Right renal pelvis (tissue), 4 donors: ENCODE measurements around the gene DBP. TPM values are rescaled to one million over a fixed set of nuclear protein-coding genes. Genes with fewer than 3 reads are reported as not detected.

Experiments used
- DNase-seq, 4 donors: peaks; one replicate each; pipeline ENCODE4 v3.0.0-alpha.2; 2013; ENCODE audit warnings: low read depth in 4 of 4, low spot score in 3 of 4, missing footprints in 1 of 4
- polyA plus RNA-seq, 4 donors: library from polyadenylated mRNA; unstranded; fragments of 120-200 nt; gene quantifications; one replicate each; pipeline ENCODE4 v1.2.1, GENCODE V29; 2013; ENCODE audit not compliant: insufficient read length in 4 of 4

The DBP gene
- polyA plus RNA-seq, 4 donors, result 11.6 to 14.7 (median 13.2) TPM

DNA sequence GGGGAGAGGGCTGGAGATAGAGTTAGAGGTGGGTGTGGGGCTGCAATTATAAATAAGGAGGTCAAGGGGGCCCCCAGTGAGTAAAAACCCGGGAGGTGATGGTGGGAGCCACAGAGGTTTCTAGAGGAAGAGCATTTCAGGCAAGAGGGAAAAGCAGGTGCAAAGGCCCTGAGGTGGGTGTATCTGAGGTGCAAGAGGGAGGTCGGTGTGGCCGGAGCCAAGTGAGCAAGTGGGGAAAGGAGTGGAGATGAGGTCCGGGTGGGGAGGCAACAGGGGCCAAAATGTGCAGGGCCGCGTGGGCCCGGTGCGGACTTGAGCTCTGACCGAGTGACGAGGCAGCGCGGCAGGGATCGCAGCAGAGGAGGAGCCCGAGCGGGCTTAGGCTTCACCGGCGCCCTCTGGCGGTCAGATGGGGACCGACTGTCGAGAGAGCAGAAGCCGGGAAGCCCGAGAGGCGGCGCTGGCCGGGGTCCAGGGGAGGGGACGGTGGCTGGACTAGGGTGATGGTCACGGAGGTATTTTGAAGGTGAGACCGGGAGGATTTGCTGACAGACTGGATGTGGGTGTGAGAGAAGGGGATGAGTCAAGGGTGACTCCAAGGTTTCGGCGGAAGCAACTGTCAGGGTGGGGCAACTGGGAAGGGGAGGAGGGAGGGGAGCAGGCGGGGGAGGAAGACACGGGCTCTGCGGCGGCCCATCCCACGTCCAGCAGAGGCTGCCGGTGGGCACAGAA lies 48.3 kb downstream of the DBP start:
- peak; percentile 71 to 80 (median 78) for DNase-seq

DNA sequence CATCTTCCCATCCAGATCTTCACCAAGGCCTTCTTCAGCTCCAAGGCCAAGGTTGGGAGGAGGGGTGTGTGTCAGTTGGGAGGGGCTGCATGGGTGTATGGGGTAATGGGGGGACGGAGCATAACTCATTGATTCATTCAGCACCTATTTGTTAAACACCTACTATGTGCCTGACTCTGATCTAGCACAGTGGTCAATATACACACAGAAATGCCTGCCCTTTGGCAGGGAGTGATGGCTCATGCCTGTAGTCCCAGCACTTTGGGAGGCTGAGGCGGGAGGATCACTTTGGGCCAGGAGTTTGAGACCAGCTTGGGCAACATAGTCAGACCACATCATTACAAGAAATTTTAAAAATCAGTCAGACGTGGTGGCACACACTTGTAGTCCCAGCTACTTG lies 49.8 kb downstream of the DBP start:
- no peak for DNase-seq

GRCh38 chr19:48582168-48582567 lies 55.0 kb downstream of the DBP start:
- no peak for DNase-seq

Other genes with a start within 250 kb of the DBP start
- 100 to 1,000 TPM; 231 to 265 (median 243) TPM for gene KDELR1, start 245.8 kb downstream of the DBP start, polyA plus RNA-seq
- gene GRIN2D, start 243.7 kb downstream of the DBP start, polyA plus RNA-seq, result under 1 TPM; 0.39 to 0.66 (median 0.54) TPM
- gene GRWD1, start 191.4 kb downstream of the DBP start, polyA plus RNA-seq, result 10 to 100 TPM; 22.3 to 33.5 (median 25.9) TPM
- gene KCNJ14, start 181.8 kb downstream of the DBP start, polyA plus RNA-seq, result under 1 TPM; 0.60 to 0.77 (median 0.68) TPM
- 10 to 100 TPM; 79.6 to 89.5 (median 84.3) TPM for gene CYTH2, start 168.0 kb downstream of the DBP start, polyA plus RNA-seq
- gene LMTK3, start 125.5 kb downstream of the DBP start, polyA plus RNA-seq, result 1 to 10 TPM; 1.7 to 3.6 (median 2.4) TPM
- under 1 TPM; 0.19 to 0.61 (median 0.38) TPM for gene SULT2B1, start 85.2 kb downstream of the DBP start, polyA plus RNA-seq
- gene SPACA4, start 30.6 kb downstream of the DBP start, polyA plus RNA-seq, result under 1 TPM in 1 of 4 donors, not detected in 3; 0.06 TPM
- 1 to 10 TPM in 3 of 4 donors, under 1 TPM in 1; 0.62 to 1.6 (median 1.1) TPM for gene FAM83E, start 22.3 kb downstream of the DBP start, polyA plus RNA-seq
- gene RPL18, start 18.2 kb downstream of the DBP start, polyA plus RNA-seq, result 1,000 to 10,000 TPM; 1,054 to 1,482 (median 1,060) TPM
- gene SPHK2, start 17.9 kb downstream of the DBP start, polyA plus RNA-seq, result 10 to 100 TPM; 18.6 to 30.6 (median 21.0) TPM
- gene CA11, start 8.8 kb upstream of the DBP start, polyA plus RNA-seq, result 10 to 100 TPM; 20.5 to 31.1 (median 24.5) TPM
- 1 to 10 TPM in 1 of 4 donors, under 1 TPM in 3; 0.53 to 1.6 (median 0.77) TPM for gene NTN5, start 35.6 kb upstream of the DBP start, polyA plus RNA-seq
- 1 to 10 TPM; 1.8 to 3.4 (median 2.2) TPM for gene FUT2, start 58.6 kb upstream of the DBP start, polyA plus RNA-seq
- gene MAMSTR, start 82.3 kb upstream of the DBP start, polyA plus RNA-seq, result 1 to 10 TPM; 4.8 to 7.8 (median 6.5) TPM
- 10 to 100 TPM; 12.1 to 18.7 (median 13.5) TPM for gene RASIP1, start 103.2 kb upstream of the DBP start, polyA plus RNA-seq
- gene IZUMO1, start 109.5 kb upstream of the DBP start, polyA plus RNA-seq, result 1 to 10 TPM in 1 of 4 donors, under 1 TPM in 3; 0.36 to 1.0 (median 0.52) TPM
- 1 to 10 TPM; 3.1 to 3.7 (median 3.4) TPM for gene FUT1, start 115.3 kb upstream of the DBP start, polyA plus RNA-seq
- not detected for gene FGF21, start 118.1 kb upstream of the DBP start, polyA plus RNA-seq
- 10 to 100 TPM; 34.5 to 46.3 (median 38.8) TPM for gene BCAT2, start 173.7 kb upstream of the DBP start, polyA plus RNA-seq
- 10 to 100 TPM; 25.9 to 44.8 (median 33.1) TPM for gene HSD17B14, start 199.1 kb upstream of the DBP start, polyA plus RNA-seq
- 10 to 100 TPM; 20.4 to 28.7 (median 21.8) TPM for gene PLEKHA4, start 231.2 kb upstream of the DBP start, polyA plus RNA-seq
- gene PPP1R15A, start 235.0 kb upstream of the DBP start, polyA plus RNA-seq, result 10 to 100 TPM; 35.7 to 41.1 (median 36.2) TPM